Raji (cell line): ENCODE measurements around the gene SEC31B.
A peak's percentile ranks its signal among the peaks of the same experiment; 100 is the strongest.

Experiments used
- POLR2A ChIP-seq: IDR thresholded peaks from 2 replicates; pipeline ENCODE4 v1.6.1; 2011; ENCODE audit warnings: low read depth, low read length, control low read depth; ENCODE audit not compliant: insufficient read depth

The SEC31B gene

GRCh38 chr10:100544950-100545349, 25.3 kb upstream of the SEC31B start:
- no peak for TF ChIP-seq POLR2A

- no peak for TF ChIP-seq POLR2A
Observed at GRCh38 chr10:100537475-100537874, 17.8 kb upstream of the SEC31B start.

GRCh38 chr10:100535715-100536353, 16.2 kb upstream of the SEC31B start, which contains the start of gene HIF1AN:
TSS of gene HIF1AN (plus strand) at chr10:100535943. CDS start at chr10:100535959, 16 bp downstream.
- peak; percentile 84 for TF ChIP-seq POLR2A

- no peak for TF ChIP-seq POLR2A
Observed at GRCh38 chr10:100535338-100535714, 15.7 kb upstream of the SEC31B start.

GRCh38 chr10:100534726-100535125, 15.1 kb upstream of the SEC31B start:
- TF ChIP-seq POLR2A = no peak

GRCh38 chr10:100531761-100532160, 12.1 kb upstream of the SEC31B start:
- TF ChIP-seq POLR2A = no peak

- TF ChIP-seq POLR2A = peak; percentile 85
Observed at GRCh38 chr10:100529475-100530298, 10.0 kb upstream of the SEC31B start, which contains the start of gene NDUFB8. TSS of gene NDUFB8 (minus strand) at chr10:100529871. CDS start at chr10:100529851, 20 bp downstream.

GRCh38 chr10:100528921-100529474, 9.3 kb upstream of the SEC31B start:
- no peak for TF ChIP-seq POLR2A

GRCh38 chr10:100528123-100528886, 8.6 kb upstream of the SEC31B start:
- no peak for TF ChIP-seq POLR2A

GRCh38 chr10:100524638-100525037, 5.0 kb upstream of the SEC31B start:
- TF ChIP-seq POLR2A = no peak

GRCh38 chr10:100524206-100524605, 4.5 kb upstream of the SEC31B start:
- no peak for TF ChIP-seq POLR2A

- no peak for TF ChIP-seq POLR2A
Observed at GRCh38 chr10:100522945-100523344, 3.3 kb upstream of the SEC31B start.

GRCh38 chr10:100522107-100522801, 2.6 kb upstream of the SEC31B start:
- no peak for TF ChIP-seq POLR2A

- no peak for TF ChIP-seq POLR2A
Observed at GRCh38 chr10:100520811-100521210, 1.1 kb upstream of the SEC31B start.
